HG02610 (cell line): ENCODE measurements around the gene MAB21L1.

ENCODE experiments used
- ATAC-seq: cut with Tn5 transposase; IDR thresholded peaks from one replicate; pipeline ENCODE4 v1.9.1; 2021; ENCODE audit warnings: mild to moderate bottlenecking, moderate library complexity; ENCODE audit not compliant: unreplicated experiment

MAB21L1 gene

DNA sequence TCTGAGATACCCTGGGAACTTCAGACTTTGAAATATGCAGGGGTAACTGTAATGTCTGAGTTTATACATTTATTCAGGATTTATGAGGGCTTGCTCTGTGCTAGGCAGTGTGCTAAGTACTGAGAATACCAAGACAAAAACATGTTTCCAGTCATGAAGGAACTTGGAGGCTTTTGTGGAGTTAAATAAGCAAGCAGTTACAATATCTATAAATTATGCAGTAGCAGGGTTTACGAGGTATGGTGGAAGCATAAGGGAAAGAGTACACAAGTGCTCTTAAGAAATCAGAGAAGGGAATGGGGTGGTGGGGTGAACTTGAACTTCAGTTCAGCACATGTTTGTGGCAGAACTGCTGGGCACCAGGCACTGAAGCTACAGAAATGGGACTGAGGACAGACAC lies 28.0 kb downstream of the MAB21L1 start:
- ATAC-seq: no peak
